Mesenchymal stem cell (in vitro differentiated cells and primary cell): ENCODE results near the gene DMXL1.

Experiments used
- DNase-seq: peaks from one replicate; pipeline ENCODE4 v3.0.0-alpha.2; 2013
- H2AFZ ChIP-seq: one replicate; pipeline ENCODE4 v1.6.1; 2013; ENCODE audit warnings: low read depth, mild to moderate bottlenecking, control low read depth, inconsistent platforms, low read length, moderate library complexity
- H2AK5ac ChIP-seq: 2 replicates; pipeline ENCODE4 v1.6.1; 2013; ENCODE audit warnings: low read length, moderate library complexity, mild to moderate bottlenecking, inconsistent platforms; ENCODE audit not compliant: severe bottlenecking
- H2BK120ac ChIP-seq: one replicate; pipeline ENCODE4 v1.6.1; 2013; ENCODE audit warnings: low read depth, mild to moderate bottlenecking, inconsistent platforms, low read length, moderate library complexity
- H2BK12ac ChIP-seq, 2 experiments: one replicate each; pipeline ENCODE4 v1.6.1; 2013; ENCODE audit warnings: inconsistent platforms in 2 of 2, low read length in 2 of 2, mild to moderate bottlenecking in 2 of 2, moderate library complexity in 2 of 2, control low read depth in 1 of 2
- H2BK15ac ChIP-seq: one replicate; pipeline ENCODE4 v1.6.1; 2013; ENCODE audit warnings: mild to moderate bottlenecking, low read depth, inconsistent platforms; ENCODE audit not compliant: poor library complexity, severe bottlenecking
- H2BK5ac ChIP-seq: 2 replicates; pipeline ENCODE4 v1.6.1; 2013; ENCODE audit warnings: low read depth, mild to moderate bottlenecking, low read length, control low read depth, inconsistent platforms; ENCODE audit not compliant: poor library complexity, severe bottlenecking
- H3K14ac ChIP-seq, 2 experiments: one replicate each; pipeline ENCODE4 v1.6.1; 2013; ENCODE audit warnings: inconsistent platforms in 2 of 2, low read length in 2 of 2, control low read depth in 1 of 2, mild to moderate bottlenecking in 1 of 2, moderate library complexity in 1 of 2
- H3K18ac ChIP-seq, 2 experiments: one replicate each; pipeline ENCODE4 v1.6.1; 2013; ENCODE audit warnings: inconsistent platforms in 2 of 2, low read length in 2 of 2, control low read depth in 1 of 2, low read depth in 1 of 2, mild to moderate bottlenecking in 1 of 2
- H3K23ac ChIP-seq, 2 experiments: one replicate each; pipeline ENCODE4 v1.6.1; 2013; ENCODE audit warnings: inconsistent platforms in 2 of 2, low read length in 2 of 2, mild to moderate bottlenecking in 2 of 2, moderate library complexity in 2 of 2, control low read depth in 1 of 2
- H3K27ac ChIP-seq: 2 replicates; pipeline ENCODE4 v1.5.1; 2013; ENCODE audit warnings: mild to moderate bottlenecking, moderate library complexity, low read length, control low read depth, inconsistent platforms; ENCODE audit not compliant: poor library complexity, severe bottlenecking
- H3K27me3 ChIP-seq, 2 experiments: 2 replicates each; pipeline versions ENCODE4 v1.6.1 to v1.7.0; 2013; ENCODE audit warnings: low read length in 2 of 2, mild to moderate bottlenecking in 2 of 2, moderate library complexity in 2 of 2, control low read depth in 1 of 2, inconsistent platforms in 1 of 2; ENCODE audit not compliant: control insufficient read depth in 1 of 2, insufficient read depth in 1 of 2
- H3K36me3 ChIP-seq, 2 experiments: 2 replicates each; pipeline versions ENCODE4 v1.6.1 to v1.7.0; 2013; ENCODE audit warnings: low read length in 2 of 2, control low read depth in 1 of 2, inconsistent platforms in 1 of 2, low read depth in 1 of 2, mild to moderate bottlenecking in 1 of 2; ENCODE audit not compliant: insufficient read depth in 2 of 2, control insufficient read depth in 1 of 2
- H3K4ac ChIP-seq, 2 experiments: one replicate each; pipeline ENCODE4 v1.6.1; 2013; ENCODE audit warnings: inconsistent platforms in 2 of 2, low read length in 2 of 2, mild to moderate bottlenecking in 2 of 2, moderate library complexity in 2 of 2, control low read depth in 1 of 2, low read depth in 1 of 2
- H3K4me1 ChIP-seq: 2 replicates; pipeline ENCODE4 v1.6.1; 2013; ENCODE audit warnings: low read depth, low read length, control low read depth; ENCODE audit not compliant: control insufficient read depth, insufficient read depth
- H3K4me2 ChIP-seq: 2 replicates; pipeline ENCODE4 v1.6.1; 2013; ENCODE audit warnings: low read length, mild to moderate bottlenecking, inconsistent platforms; ENCODE audit not compliant: poor library complexity, severe bottlenecking
- H3K4me3 ChIP-seq, 2 experiments: 2 replicates each; pipeline versions ENCODE4 v1.5.1 to v1.7.0; 2013; ENCODE audit warnings: low read length in 2 of 2, mild to moderate bottlenecking in 2 of 2, control low read depth in 1 of 2, low read depth in 1 of 2; ENCODE audit not compliant: insufficient read depth in 1 of 2
- H3K79me1 ChIP-seq: replicated peaks from 2 replicates; pipeline ENCODE4 v1.6.1; 2013; ENCODE audit warnings: mild to moderate bottlenecking, control low read depth, low read length, inconsistent platforms; ENCODE audit not compliant: poor library complexity, severe bottlenecking
- H3K9ac ChIP-seq: 2 replicates; pipeline ENCODE4 v1.7.0; 2013; ENCODE audit warnings: mild to moderate bottlenecking, low read length, moderate library complexity
- H3K9me3 ChIP-seq: 2 replicates; pipeline ENCODE4 v1.7.0; 2013; ENCODE audit warnings: mild to moderate bottlenecking, low read length; ENCODE audit not compliant: control insufficient read depth
- H4K8ac ChIP-seq: one replicate; pipeline ENCODE4 v1.6.1; 2013; ENCODE audit warnings: inconsistent platforms, mild to moderate bottlenecking, low read length, moderate library complexity
- H4K91ac ChIP-seq: one replicate; pipeline ENCODE4 v1.6.1; 2013; ENCODE audit warnings: mild to moderate bottlenecking, low read length, inconsistent platforms
- WGBS: methylation state at CpG from one replicate; pipeline ENCODE4 v1.1.7; 2013; ENCODE audit warnings: mixed read lengths; 5-methylcytosine and 5-hydroxymethylcytosine counted together

Gene DMXL1

DNA sequence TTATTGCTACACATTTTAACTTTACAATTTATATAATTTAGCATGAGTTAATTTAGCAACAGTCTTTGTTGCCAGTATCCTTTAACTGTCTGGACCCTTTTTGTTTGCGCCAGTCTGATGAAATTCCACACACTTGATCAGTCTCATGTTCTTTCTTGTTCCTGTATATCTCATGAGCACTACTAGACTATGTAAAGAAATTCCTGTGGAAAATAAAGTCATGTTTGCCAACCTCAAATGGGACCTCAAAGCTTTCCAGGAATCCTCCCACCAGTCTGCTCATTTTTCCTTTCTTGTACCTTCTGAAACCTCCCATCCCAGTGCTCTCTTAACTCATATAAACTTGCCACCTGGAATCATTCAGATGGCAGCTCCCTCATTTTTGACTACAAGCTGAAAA lies 8.0 kb downstream of the DMXL1 start:
- no peak overlapping the region for H3K4me3 ChIP-seq
- 100% methylated on average over 1 of the region's 1 CpG for WGBS

GRCh38 chr5:119079318-119079921 lies 8.5 kb downstream of the DMXL1 start:
- Histone ChIP-seq H2BK5ac (no peak overlapping the region), H3K27ac (no peak overlapping the region), H3K18ac (no peak overlapping the region), H3K14ac (no peak overlapping the region), H2AFZ (no peak overlapping the region), H3K9ac (peak overlapping the region; percentile 40), H3K4me3 (no peak overlapping the region), H2AK5ac (no peak overlapping the region), H2BK15ac (no peak overlapping the region), H3K36me3 (peaks cover 3% of the 10 kb centered on the region in 2 experiments), H3K4ac (no peak overlapping the region), H3K79me1 (peaks cover 30% of the 10 kb centered on the region), H4K91ac (no peak overlapping the region), H3K9me3 (no peaks in the 10 kb centered on the region), H3K4me2 (no peak overlapping the region), H2BK12ac (no peak overlapping the region), H4K8ac (no peak overlapping the region), H3K27me3 (no peaks in the 10 kb centered on the region), H3K4me1 (no peaks in the 10 kb centered on the region), H3K23ac (no peak overlapping the region), H2BK120ac (no peak overlapping the region)
- no peak for DNase-seq
- 69% methylated on average over 3 of the region's 3 CpGs for WGBS

More for the DNA sequence above, 8.0 kb downstream of the DMXL1 start:
- no peak overlapping the region for H3K4me2 ChIP-seq
- H3K9me3 ChIP-seq, result no peaks in the 10 kb centered on the region
- H3K36me3 ChIP-seq, result peaks cover 3% of the 10 kb centered on the region in 2 experiments
- H2BK5ac ChIP-seq, result no peak overlapping the region
- peak overlapping the region; percentile 40 for H3K9ac ChIP-seq
- H3K79me1 ChIP-seq, result peaks cover 26% of the 10 kb centered on the region
- no peak overlapping the region for H3K14ac ChIP-seq
- H2AK5ac ChIP-seq, result no peak overlapping the region
- H2BK15ac ChIP-seq, result no peak overlapping the region
- H2BK12ac ChIP-seq, result no peak overlapping the region
- H3K4me1 ChIP-seq, result no peaks in the 10 kb centered on the region
- no peak overlapping the region for H3K18ac ChIP-seq
- H3K27me3 ChIP-seq, result no peaks in the 10 kb centered on the region
- no peak overlapping the region for H3K4ac ChIP-seq
- H4K91ac ChIP-seq, result no peak overlapping the region
- H3K23ac ChIP-seq, result no peak overlapping the region
- H4K8ac ChIP-seq, result no peak overlapping the region
- H2AFZ ChIP-seq, result no peak overlapping the region
- H2BK120ac ChIP-seq, result no peak overlapping the region
- DNase-seq, result peak; percentile 33
- H3K27ac ChIP-seq, result no peak overlapping the region

- H3K79me1 ChIP-seq, result peaks cover 27% of the 10 kb centered on the region
Measured at GRCh38 chr5:119080936-119081335, 10.0 kb downstream of the DMXL1 start.

GRCh38 chr5:119082691-119083090 lies 11.8 kb downstream of the DMXL1 start:
- H3K36me3 ChIP-seq, result peaks cover 3% of the 10 kb centered on the region in 2 experiments
- no peak overlapping the region for H3K4me2 ChIP-seq
- no peak overlapping the region for H3K4me3 ChIP-seq
- no peak overlapping the region for H3K23ac ChIP-seq
- no peaks in the 10 kb centered on the region for H3K9me3 ChIP-seq
- no peak overlapping the region for H2BK5ac ChIP-seq
- WGBS, result 100% methylated on average over 2 of the region's 3 CpGs
- peaks cover 27% of the 10 kb centered on the region for H3K79me1 ChIP-seq
- H3K27me3 ChIP-seq, result no peaks in the 10 kb centered on the region
- no peak overlapping the region for H2AK5ac ChIP-seq
- no peak overlapping the region for H3K14ac ChIP-seq
- no peak overlapping the region for H3K9ac ChIP-seq
- no peak overlapping the region for H3K27ac ChIP-seq
- no peak overlapping the region for H3K4ac ChIP-seq
- no peak overlapping the region for H3K18ac ChIP-seq
- no peak overlapping the region for H2BK120ac ChIP-seq
- no peak overlapping the region for H2BK15ac ChIP-seq
- no peak overlapping the region for H4K8ac ChIP-seq
- DNase-seq, result no peak
- no peaks in the 10 kb centered on the region for H3K4me1 ChIP-seq
- no peak overlapping the region for H2BK12ac ChIP-seq
- H4K91ac ChIP-seq, result no peak overlapping the region
- no peak overlapping the region for H2AFZ ChIP-seq

More at GRCh38 chr5:119080936-119081335, 10.0 kb downstream of the DMXL1 start:
- peaks cover 3% of the 10 kb centered on the region in 2 experiments for H3K36me3 ChIP-seq
- no peak overlapping the region for H3K23ac ChIP-seq
- H3K4me2 ChIP-seq, result no peak overlapping the region
- no peaks in the 10 kb centered on the region for H3K9me3 ChIP-seq
- H3K4ac ChIP-seq, result no peak overlapping the region
- no peak overlapping the region for H4K8ac ChIP-seq
- no peak overlapping the region for H4K91ac ChIP-seq
- no peaks in the 10 kb centered on the region for H3K27me3 ChIP-seq
- no peak overlapping the region for H2AK5ac ChIP-seq
- no peaks in the 10 kb centered on the region for H3K4me1 ChIP-seq
- H2BK15ac ChIP-seq, result no peak overlapping the region
- H3K4me3 ChIP-seq, result no peak overlapping the region
- no peak overlapping the region for H2BK12ac ChIP-seq
- no peak overlapping the region for H2BK120ac ChIP-seq
- H2AFZ ChIP-seq, result no peak overlapping the region
- no peak for DNase-seq
- H3K18ac ChIP-seq, result no peak overlapping the region
- H2BK5ac ChIP-seq, result no peak overlapping the region
- H3K27ac ChIP-seq, result no peak overlapping the region
- 83% methylated on average over 1 of the region's 1 CpG for WGBS
- H3K9ac ChIP-seq, result no peak overlapping the region
- H3K14ac ChIP-seq, result no peak overlapping the region
